ENCODE results near the gene USP31.
"Not testable (repeated sequence)": the region's sequence is repeated elsewhere in the genome, so short reads cannot be mapped to it uniquely, and the experiment has no call there.

Gene USP31

GRCh38 chr16:23101012-23101550 lies 48.2 kb downstream of the USP31 start:
- DNase-seq = no peak
- Histone ChIP-seq H3K4me3 (ENCODE audit: control insufficient read depth in 1 of 7, extremely low read depth in 1 of 7, insufficient read depth in 4 of 7, low read depth in 2 of 7, low read length in 6 of 7) (no peak overlapping the region), H3K27me3 (replicated peaks in 2 of 5; ENCODE audit: control insufficient read depth in 4 of 5, insufficient read depth in 5 of 5, low read length in 4 of 5) (no peaks in the 10 kb centered on the region), H3K4me1 (ENCODE audit: control extremely low read depth in 1 of 4, control insufficient read depth in 4 of 4, insufficient read depth in 4 of 4, low read length in 3 of 4) (no peaks in the 10 kb centered on the region), H3K9me3 (ENCODE audit: control extremely low read depth in 1 of 5, control insufficient read depth in 4 of 5, insufficient read depth in 2 of 5, low read depth in 1 of 5, low read length in 4 of 5) (no peaks in the 10 kb centered on the region), H3K36me3 (ENCODE audit: control insufficient read depth in 4 of 4, insufficient read depth in 4 of 4, low read length in 3 of 4) (peaks cover 0 to 19% (median 6%) of the 10 kb centered on the region in 4 experiments), H3K27ac (ENCODE audit: insufficient read depth in 1 of 2, low read depth in 1 of 2, low read length in 2 of 2, poor library complexity in 1 of 2, severe bottlenecking in 2 of 2) (no peak overlapping the region)
- 97% methylated on average over 3 of the region's 5 CpGs for WGBS (ENCODE audit: insufficient coverage)
- ChIA-PET CTCF (no interaction called here), POLR2A (no interaction called here)

DNA sequence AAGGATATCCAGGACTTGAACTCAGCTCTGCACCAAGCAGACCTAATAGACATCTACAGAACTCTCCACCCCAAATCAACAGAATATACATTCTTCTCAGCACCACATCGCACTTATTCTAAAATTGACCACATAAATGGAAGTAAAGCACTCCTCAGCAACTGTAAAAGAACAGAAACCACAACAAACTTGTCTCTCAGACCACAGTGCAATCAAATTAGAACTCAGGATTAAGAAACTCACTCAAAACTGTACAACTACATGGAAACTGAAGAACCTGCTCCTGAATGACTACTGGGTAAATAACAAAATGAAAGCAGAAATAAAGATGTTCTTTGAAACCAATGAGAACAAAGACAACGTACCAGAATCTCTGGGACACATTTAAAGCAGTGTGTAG lies 52.8 kb downstream of the USP31 start:
- DNase-seq; H3K36me3 ChIP-seq (ENCODE audit: control insufficient read depth in 4 of 4, insufficient read depth in 4 of 4, low read length in 3 of 4); H3K4me1 ChIP-seq (ENCODE audit: control extremely low read depth in 1 of 4, control insufficient read depth in 4 of 4, insufficient read depth in 4 of 4, low read length in 3 of 4); H3K27ac ChIP-seq (ENCODE audit: insufficient read depth in 1 of 2, low read depth in 1 of 2, low read length in 2 of 2, poor library complexity in 1 of 2, severe bottlenecking in 2 of 2); H3K4me3 ChIP-seq (ENCODE audit: control insufficient read depth in 1 of 7, extremely low read depth in 1 of 7, insufficient read depth in 4 of 7, low read depth in 2 of 7, low read length in 6 of 7); CTCF ChIA-PET; POLR2A ChIA-PET; H3K27me3 ChIP-seq (replicated peaks in 2 of 5; ENCODE audit: control insufficient read depth in 4 of 5, insufficient read depth in 5 of 5, low read length in 4 of 5); H3K9me3 ChIP-seq (ENCODE audit: control extremely low read depth in 1 of 5, control insufficient read depth in 4 of 5, insufficient read depth in 2 of 5, low read depth in 1 of 5, low read length in 4 of 5): not testable (repeated sequence)
- WGBS (ENCODE audit: insufficient coverage) = 100% methylated on average over 1 of the region's 2 CpGs

DNA sequence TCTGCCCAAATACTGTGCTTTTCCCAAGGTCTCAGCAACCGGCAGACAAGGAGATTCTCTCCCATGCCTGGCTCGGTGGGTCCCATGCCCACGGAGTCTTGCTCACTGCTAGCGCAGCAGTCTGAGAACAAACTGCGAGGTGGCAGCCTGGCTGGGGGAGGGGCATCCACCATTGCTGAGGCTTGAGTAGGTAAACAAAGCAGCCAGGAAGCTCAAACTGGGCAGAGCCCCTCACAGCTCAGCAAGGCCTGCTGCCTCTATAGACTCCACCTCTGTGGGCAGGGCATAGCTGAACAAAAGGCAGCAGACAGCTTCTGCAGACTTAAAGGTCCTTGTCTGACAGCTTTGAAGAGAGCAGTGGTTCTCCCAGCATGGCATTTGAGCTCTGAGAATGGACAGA lies 55.1 kb downstream of the USP31 start:
- H3K36me3 ChIP-seq (ENCODE audit: control insufficient read depth in 4 of 4, insufficient read depth in 4 of 4, low read length in 3 of 4); H3K4me1 ChIP-seq (ENCODE audit: control extremely low read depth in 1 of 4, control insufficient read depth in 4 of 4, insufficient read depth in 4 of 4, low read length in 3 of 4); H3K27ac ChIP-seq (ENCODE audit: insufficient read depth in 1 of 2, low read depth in 1 of 2, low read length in 2 of 2, poor library complexity in 1 of 2, severe bottlenecking in 2 of 2); POLR2A ChIA-PET; CTCF ChIA-PET; H3K27me3 ChIP-seq (replicated peaks in 2 of 5; ENCODE audit: control insufficient read depth in 4 of 5, insufficient read depth in 5 of 5, low read length in 4 of 5); DNase-seq; H3K9me3 ChIP-seq (ENCODE audit: control extremely low read depth in 1 of 5, control insufficient read depth in 4 of 5, insufficient read depth in 2 of 5, low read depth in 1 of 5, low read length in 4 of 5); H3K4me3 ChIP-seq (ENCODE audit: control insufficient read depth in 1 of 7, extremely low read depth in 1 of 7, insufficient read depth in 4 of 7, low read depth in 2 of 7, low read length in 6 of 7): not testable (repeated sequence)
- 100% methylated on average over 2 of the region's 5 CpGs for WGBS (ENCODE audit: insufficient coverage)

DNA sequence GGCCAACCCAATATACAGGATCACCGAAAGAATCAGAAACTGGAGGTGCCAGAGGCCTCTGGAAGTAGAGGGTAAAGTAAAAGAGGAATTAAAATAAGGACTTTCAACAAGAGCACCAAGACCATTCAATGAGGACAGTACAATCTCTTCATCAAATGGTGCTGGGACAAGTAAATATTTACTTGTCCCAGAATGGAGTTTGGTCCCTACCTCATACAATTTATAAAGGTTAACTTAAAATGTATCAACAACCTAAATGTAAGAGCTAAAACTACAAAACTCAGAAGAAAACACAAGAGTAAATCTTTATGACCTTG lies 56.5 kb downstream of the USP31 start:
- no peak for DNase-seq
- Histone ChIP-seq H3K9me3 (ENCODE audit: control extremely low read depth in 1 of 5, control insufficient read depth in 4 of 5, insufficient read depth in 2 of 5, low read depth in 1 of 5, low read length in 4 of 5) (no peaks in the 10 kb centered on the region), H3K4me1 (ENCODE audit: control extremely low read depth in 1 of 4, control insufficient read depth in 4 of 4, insufficient read depth in 4 of 4, low read length in 3 of 4) (no peaks in the 10 kb centered on the region), H3K36me3 (ENCODE audit: control insufficient read depth in 4 of 4, insufficient read depth in 4 of 4, low read length in 3 of 4) (peaks cover 0 to 16% (median 3%) of the 10 kb centered on the region in 4 experiments), H3K4me3 (ENCODE audit: control insufficient read depth in 1 of 7, extremely low read depth in 1 of 7, insufficient read depth in 4 of 7, low read depth in 2 of 7, low read length in 6 of 7) (no peak overlapping the region), H3K27ac (ENCODE audit: insufficient read depth in 1 of 2, low read depth in 1 of 2, low read length in 2 of 2, poor library complexity in 1 of 2, severe bottlenecking in 2 of 2) (no peak overlapping the region), H3K27me3 (replicated peaks in 2 of 5; ENCODE audit: control insufficient read depth in 4 of 5, insufficient read depth in 5 of 5, low read length in 4 of 5) (no peaks in the 10 kb centered on the region)
- no CpG with 5 or more reads among the region's 1 CpG for WGBS (ENCODE audit: insufficient coverage)
- POLR2A ChIA-PET = no interaction called here
- CTCF ChIA-PET = no interaction called here

GRCh38 chr16:23092072-23092800 lies 57.0 kb downstream of the USP31 start:
- H3K4me3 ChIP-seq (ENCODE audit: control insufficient read depth in 1 of 7, extremely low read depth in 1 of 7, insufficient read depth in 4 of 7, low read depth in 2 of 7, low read length in 6 of 7) = no peak overlapping the region
- no peak for DNase-seq
- H3K36me3 ChIP-seq (ENCODE audit: control insufficient read depth in 4 of 4, insufficient read depth in 4 of 4, low read length in 3 of 4) = peaks cover 0 to 16% (median 3%) of the 10 kb centered on the region in 4 experiments
- no peaks in the 10 kb centered on the region for H3K27me3 ChIP-seq (replicated peaks in 2 of 5; ENCODE audit: control insufficient read depth in 4 of 5, insufficient read depth in 5 of 5, low read length in 4 of 5)
- CTCF ChIA-PET = no interaction called here
- peaks cover 0 to under 1% (median 0%) of the 10 kb centered on the region in 4 experiments for H3K4me1 ChIP-seq (ENCODE audit: control extremely low read depth in 1 of 4, control insufficient read depth in 4 of 4, insufficient read depth in 4 of 4, low read length in 3 of 4)
- H3K27ac ChIP-seq (ENCODE audit: insufficient read depth in 1 of 2, low read depth in 1 of 2, low read length in 2 of 2, poor library complexity in 1 of 2, severe bottlenecking in 2 of 2) = no peak overlapping the region
- H3K9me3 ChIP-seq (ENCODE audit: control extremely low read depth in 1 of 5, control insufficient read depth in 4 of 5, insufficient read depth in 2 of 5, low read depth in 1 of 5, low read length in 4 of 5) = no peaks in the 10 kb centered on the region
- POLR2A ChIA-PET = no interaction called here
- WGBS (ENCODE audit: insufficient coverage) = no CpG with 5 or more reads among the region's 4 CpGs

GRCh38 chr16:23089111-23089510 lies 60.1 kb downstream of the USP31 start:
- H3K27ac ChIP-seq (ENCODE audit: insufficient read depth in 1 of 2, low read depth in 1 of 2, low read length in 2 of 2, poor library complexity in 1 of 2, severe bottlenecking in 2 of 2) = no peak overlapping the region
- DNase-seq = no peak
- H3K4me3 ChIP-seq (ENCODE audit: control insufficient read depth in 1 of 7, extremely low read depth in 1 of 7, insufficient read depth in 4 of 7, low read depth in 2 of 7, low read length in 6 of 7) = no peak overlapping the region
- peaks cover 0 to 19% (median 3%) of the 10 kb centered on the region in 4 experiments for H3K36me3 ChIP-seq (ENCODE audit: control insufficient read depth in 4 of 4, insufficient read depth in 4 of 4, low read length in 3 of 4)
- ChIA-PET POLR2A (no interaction called here), CTCF (no interaction called here)
- 87% methylated on average over 8 of the region's 8 CpGs for whole genome bisulfite sequencing (ENCODE audit: insufficient coverage)
- no peaks in the 10 kb centered on the region for H3K27me3 ChIP-seq (replicated peaks in 2 of 5; ENCODE audit: control insufficient read depth in 4 of 5, insufficient read depth in 5 of 5, low read length in 4 of 5)
- H3K9me3 ChIP-seq (ENCODE audit: control extremely low read depth in 1 of 5, control insufficient read depth in 4 of 5, insufficient read depth in 2 of 5, low read depth in 1 of 5, low read length in 4 of 5) = no peaks in the 10 kb centered on the region
- peaks cover 0 to 13% (median 3%) of the 10 kb centered on the region in 4 experiments for H3K4me1 ChIP-seq (ENCODE audit: control extremely low read depth in 1 of 4, control insufficient read depth in 4 of 4, insufficient read depth in 4 of 4, low read length in 3 of 4)

DNA sequence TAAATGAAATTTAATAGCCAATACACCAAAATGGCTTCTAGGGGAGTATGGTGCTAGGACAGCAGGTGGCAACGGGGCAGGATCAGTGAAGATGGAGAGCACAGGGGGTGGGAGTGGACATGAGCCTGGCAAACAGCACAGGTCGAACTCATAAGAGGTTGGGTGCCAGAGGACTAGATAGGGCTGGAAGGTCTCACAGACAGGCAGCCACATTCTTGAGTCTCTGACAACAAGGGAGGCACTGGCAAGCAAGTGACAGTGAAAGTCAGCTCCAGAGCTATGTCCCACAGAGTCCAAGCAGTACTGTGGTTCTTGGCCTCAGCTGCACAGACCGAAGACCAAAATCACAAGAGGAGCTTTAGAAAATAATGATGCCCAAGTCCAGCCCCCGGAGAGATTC lies 61.2 kb downstream of the USP31 start:
- Histone ChIP-seq H3K27me3 (replicated peaks in 2 of 5; ENCODE audit: control insufficient read depth in 4 of 5, insufficient read depth in 5 of 5, low read length in 4 of 5) (no peaks in the 10 kb centered on the region), H3K9me3 (ENCODE audit: control extremely low read depth in 1 of 5, control insufficient read depth in 4 of 5, insufficient read depth in 2 of 5, low read depth in 1 of 5, low read length in 4 of 5) (no peaks in the 10 kb centered on the region), H3K27ac (ENCODE audit: insufficient read depth in 1 of 2, low read depth in 1 of 2, low read length in 2 of 2, poor library complexity in 1 of 2, severe bottlenecking in 2 of 2) (no peak overlapping the region), H3K4me1 (ENCODE audit: control extremely low read depth in 1 of 4, control insufficient read depth in 4 of 4, insufficient read depth in 4 of 4, low read length in 3 of 4) (peaks cover 0 to 13% (median 3%) of the 10 kb centered on the region in 4 experiments), H3K4me3 (ENCODE audit: control insufficient read depth in 1 of 7, extremely low read depth in 1 of 7, insufficient read depth in 4 of 7, low read depth in 2 of 7, low read length in 6 of 7) (no peak overlapping the region), H3K36me3 (ENCODE audit: control insufficient read depth in 4 of 4, insufficient read depth in 4 of 4, low read length in 3 of 4) (peaks cover 0 to 23% (median 1%) of the 10 kb centered on the region in 4 experiments)
- no peak for DNase-seq
- WGBS (ENCODE audit: insufficient coverage) = 96% methylated on average over 4 of the region's 4 CpGs
- ChIA-PET CTCF (no interaction called here), POLR2A (no interaction called here)

All from common myeloid progenitor, CD34-positive (primary cell).